PC-9 (cell line): ENCODE results near the gene ARL9. TPM values are rescaled to one million over a fixed set of nuclear protein-coding genes. Genes with fewer than 3 reads are reported as not detected.

Experiments used
- BruUV-seq: library from RNA; stranded (reverse); fragments of 400-500 nt; replicated peaks from 2 replicates; lab custom pipeline; 2021; lab: Mats Ljungman, UMichigan
- CTCF ChIA-PET: fragments of 300-600 bp; sonication (Branson Sonifier 250); formaldehyde crosslinking; loops from one replicate; lab custom pipeline; 2022; ENCODE audit warnings: antibody characterized with exemption; lab: Charles Lee
- POLR2A ChIA-PET: fragments of 300-600 bp; sonication (Branson Sonifier 250); formaldehyde crosslinking; loops from one replicate; lab custom pipeline; 2022; ENCODE audit warnings: antibody characterized with exemption; ENCODE audit not compliant: unreplicated experiment; lab: Charles Lee
- DNase-seq, 2 experiments: peaks; one replicate each; pipeline versions ENCODE4 v3.0.0 to v3.0.0-alpha.2; 2015 to 2022; ENCODE audit warnings: mixed read lengths in 1 of 2
- H2AFZ ChIP-seq: fragments of 200-600 bp; sonication (generic); 2 replicates; pipeline ENCODE4 v1.8.1; 2017; ENCODE audit warnings: antibody characterized with exemption
- H3F3A ChIP-seq: fragments of 200-600 bp; sonication (generic); 2 replicates; pipeline ENCODE4 v1.8.1; 2017; ENCODE audit warnings: antibody characterized with exemption, mild to moderate bottlenecking, low read depth; ENCODE audit not compliant: insufficient read depth
- H3K27ac ChIP-seq: fragments of 200-600 bp; sonication (generic); 2 replicates; pipeline ENCODE4 v1.6.1; 2016; ENCODE audit warnings: mixed run types
- H3K27me3 ChIP-seq: fragments of 200-600 bp; sonication (generic); 2 replicates; pipeline ENCODE4 v1.6.1; 2016; ENCODE audit warnings: low read depth, mixed run types; ENCODE audit not compliant: insufficient read depth
- H3K36me3 ChIP-seq: fragments of 200-600 bp; sonication (generic); 2 replicates; pipeline ENCODE4 v1.6.1; 2016; ENCODE audit warnings: low read depth, mixed run types
- H3K4me1 ChIP-seq: fragments of 200-600 bp; sonication (generic); replicated peaks from 2 replicates; pipeline ENCODE4 v1.6.1; 2016; ENCODE audit warnings: mixed run types; ENCODE audit not compliant: insufficient read depth
- H3K4me2 ChIP-seq: fragments of 200-600 bp; sonication (generic); 2 replicates; pipeline ENCODE4 v1.6.1; 2017; ENCODE audit warnings: mixed run types
- H3K4me3 ChIP-seq: fragments of 200-600 bp; sonication (generic); 2 replicates; pipeline ENCODE4 v1.6.1; 2016; ENCODE audit warnings: mixed run types
- H3K79me2 ChIP-seq: fragments of 200-600 bp; sonication (generic); 2 replicates; pipeline ENCODE4 v1.6.1; 2017; ENCODE audit warnings: low read depth, mixed run types
- H3K9me2 ChIP-seq: fragments of 200-600 bp; sonication (generic); 2 replicates; pipeline ENCODE4 v1.8.1; 2017; ENCODE audit warnings: mild to moderate bottlenecking; ENCODE audit not compliant: insufficient read depth
- H3K9me3 ChIP-seq: fragments of 200-600 bp; sonication (generic); 2 replicates; pipeline ENCODE4 v1.8.1; 2016; ENCODE audit warnings: low read depth; ENCODE audit not compliant: insufficient read depth
- H4K20me1 ChIP-seq: fragments of 200-600 bp; sonication (generic); 2 replicates; pipeline ENCODE4 v1.8.1; 2017; ENCODE audit not compliant: insufficient read depth
- EZH2 ChIP-seq: fragments of 200-600 bp; sonication (generic); IDR thresholded peaks from 2 replicates; pipeline ENCODE4 v1.8.0; 2017; ENCODE audit warnings: antibody characterized with exemption, low read depth
- intact Hi-C: fragments of 100-400 bp; cut with micrococcal nuclease; formaldehyde crosslinking; loops from one replicate; pipeline ENCODE4 v1.10.0; 2022; ENCODE audit not compliant: unreplicated experiment
- total RNA-seq: library from RNA; stranded (reverse); gene quantifications from 2 replicates; pipeline ENCODE4 v1.2.3, GENCODE V29; 2021
- TF ChIP-seq, protein P1 (sequence below): fragments of 200-600 bp; sonication (generic); conservative IDR thresholded peaks from 2 replicates; pipeline ENCODE4 v1.6.1; 2017; ENCODE audit warnings: mixed run types, antibody characterized with exemption, mild to moderate bottlenecking, moderate library complexity

The ARL9 gene
- total RNA-seq, 1 experiment from 2014 or later: not detected

DNA sequence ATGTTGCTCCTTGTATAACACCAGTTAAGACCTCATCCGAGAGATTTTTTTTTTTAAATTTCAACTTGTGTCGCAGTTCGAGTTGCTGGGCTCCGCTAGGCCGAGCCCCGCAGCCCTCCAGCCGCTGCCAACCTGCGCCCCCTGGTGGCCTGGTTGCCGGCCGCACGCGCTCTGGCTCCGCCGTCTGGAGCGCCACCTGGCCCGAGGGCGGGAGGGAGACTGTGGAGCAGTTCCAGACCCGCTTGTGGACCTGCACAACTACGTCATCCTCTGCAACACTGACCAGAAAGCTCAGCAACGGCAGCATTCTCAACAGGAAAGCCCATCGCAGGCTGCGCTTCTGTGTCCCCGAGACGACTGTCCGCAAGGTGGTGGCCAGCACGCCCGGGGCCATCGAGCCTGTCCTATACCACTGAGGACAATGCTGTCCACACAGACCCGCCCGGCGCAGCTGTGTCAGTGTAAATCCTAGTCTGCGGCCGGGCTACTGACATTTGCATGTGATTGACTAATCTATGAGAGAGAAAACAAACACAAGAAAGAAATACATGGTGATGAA is 39.1 kb downstream of the ARL9 start:
- TF ChIP-seq EZH2: no peak
- TF ChIP-seq, protein P1, sequence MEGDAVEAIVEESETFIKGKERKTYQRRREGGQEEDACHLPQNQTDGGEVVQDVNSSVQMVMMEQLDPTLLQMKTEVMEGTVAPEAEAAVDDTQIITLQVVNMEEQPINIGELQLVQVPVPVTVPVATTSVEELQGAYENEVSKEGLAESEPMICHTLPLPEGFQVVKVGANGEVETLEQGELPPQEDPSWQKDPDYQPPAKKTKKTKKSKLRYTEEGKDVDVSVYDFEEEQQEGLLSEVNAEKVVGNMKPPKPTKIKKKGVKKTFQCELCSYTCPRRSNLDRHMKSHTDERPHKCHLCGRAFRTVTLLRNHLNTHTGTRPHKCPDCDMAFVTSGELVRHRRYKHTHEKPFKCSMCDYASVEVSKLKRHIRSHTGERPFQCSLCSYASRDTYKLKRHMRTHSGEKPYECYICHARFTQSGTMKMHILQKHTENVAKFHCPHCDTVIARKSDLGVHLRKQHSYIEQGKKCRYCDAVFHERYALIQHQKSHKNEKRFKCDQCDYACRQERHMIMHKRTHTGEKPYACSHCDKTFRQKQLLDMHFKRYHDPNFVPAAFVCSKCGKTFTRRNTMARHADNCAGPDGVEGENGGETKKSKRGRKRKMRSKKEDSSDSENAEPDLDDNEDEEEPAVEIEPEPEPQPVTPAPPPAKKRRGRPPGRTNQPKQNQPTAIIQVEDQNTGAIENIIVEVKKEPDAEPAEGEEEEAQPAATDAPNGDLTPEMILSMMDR: peak; percentile 90
- intact Hi-C loops: loop anchor here (1.0 to 10.0 kb wide), 2 partner anchors 120 to 256 kb away; no protein-coding TSS in a partner anchor
- POLR2A ChIA-PET: interaction anchor here (0.6 kb wide), 1 partner anchor 14 kb away, joined by 5 read pairs; a partner anchor contains a TSS
- H3K9me3 ChIP-seq: no peaks in the 10 kb centered on the region
- DNase-seq: peak; percentile 51 to 86
- no TSS peak for BruUV-seq
- no peaks in the 10 kb centered on the region for H3K27me3 ChIP-seq
- no peaks in the 10 kb centered on the region for H3K9me2 ChIP-seq
- H3K4me2 ChIP-seq: peak overlapping the region; percentile 77
- peak overlapping the region; percentile 57 for H3K4me3 ChIP-seq
- no peaks in the 10 kb centered on the region for H3K4me1 ChIP-seq
- H3K36me3 ChIP-seq: no peaks in the 10 kb centered on the region
- peak overlapping the region; percentile 73 for H2AFZ ChIP-seq
- no peaks in the 10 kb centered on the region for H4K20me1 ChIP-seq
- no peak overlapping the region for H3K27ac ChIP-seq
- CTCF ChIA-PET: interaction anchor here (0.7 kb wide), 1 partner anchor 94 kb away, joined by 5 read pairs; no protein-coding TSS in a partner anchor
- no peaks in the 10 kb centered on the region for H3K79me2 ChIP-seq
- no peaks in the 10 kb centered on the region for H3F3A ChIP-seq

DNA sequence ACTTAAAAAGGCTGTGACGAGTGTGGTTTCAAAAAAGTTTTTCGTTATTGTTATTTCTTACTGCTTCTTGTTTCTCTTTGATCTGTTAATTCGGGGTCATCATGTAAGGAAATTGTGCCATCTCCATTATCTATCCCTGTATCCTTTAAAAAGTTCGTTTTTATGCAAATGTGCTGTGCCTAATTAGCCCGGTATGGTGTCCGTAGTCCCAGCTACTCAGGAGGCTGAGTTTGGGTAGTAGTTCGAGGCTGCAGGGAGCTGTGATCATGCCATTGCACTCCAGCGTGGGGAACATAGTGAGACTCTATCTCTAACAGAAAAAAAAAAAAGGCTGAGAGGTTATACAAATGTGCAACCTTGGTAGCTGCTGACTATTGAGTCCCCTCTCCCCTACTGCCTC is 45.1 kb downstream of the ARL9 start:
- Histone ChIP-seq H3K27me3 (no peaks in the 10 kb centered on the region), H3K27ac (no peak overlapping the region), H4K20me1 (no peaks in the 10 kb centered on the region), H3K4me1 (no peaks in the 10 kb centered on the region), H3K9me3 (no peaks in the 10 kb centered on the region), H3K4me3 (no peak overlapping the region), H3K4me2 (no peak overlapping the region), H3K9me2 (no peaks in the 10 kb centered on the region), H3K36me3 (no peaks in the 10 kb centered on the region), H2AFZ (no peak overlapping the region), H3K79me2 (no peaks in the 10 kb centered on the region), H3F3A (no peaks in the 10 kb centered on the region)
- ChIA-PET CTCF (no interaction called here), POLR2A (no interaction called here)
- DNase-seq: no peak
- intact Hi-C loops: no loop called here
- TF ChIP-seq, protein P1: no peak
- TF ChIP-seq EZH2: no peak
- no TSS peak for BruUV-seq

DNA sequence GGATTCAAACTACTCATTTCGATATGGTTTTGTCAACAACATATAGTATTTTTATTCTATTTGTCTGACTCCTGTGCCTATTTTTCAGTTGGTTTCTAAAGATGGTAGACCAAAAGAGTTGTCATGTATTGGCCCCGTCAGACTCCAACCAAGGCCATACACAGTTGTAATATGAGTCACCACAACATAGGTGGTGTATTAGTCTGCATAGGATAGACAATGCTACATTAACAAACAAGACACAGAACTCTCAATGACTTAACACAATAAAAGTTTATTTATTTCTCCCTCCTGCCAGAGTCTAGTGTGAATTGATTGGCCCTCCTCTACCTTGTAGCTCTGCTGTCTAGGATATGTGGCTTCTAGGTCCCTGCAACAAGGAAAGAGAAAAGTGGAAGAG is 45.9 kb downstream of the ARL9 start:
- no peak for DNase-seq
- CTCF ChIA-PET: no interaction called here
- no TSS peak for BruUV-seq
- H3K9me3 ChIP-seq: no peaks in the 10 kb centered on the region
- H3K4me3 ChIP-seq: no peak overlapping the region
- H3K79me2 ChIP-seq: no peaks in the 10 kb centered on the region
- intact Hi-C loops: no loop called here
- no peaks in the 10 kb centered on the region for H3K4me1 ChIP-seq
- no peak overlapping the region for H2AFZ ChIP-seq
- no peak overlapping the region for H3K27ac ChIP-seq
- no peaks in the 10 kb centered on the region for H3K9me2 ChIP-seq
- H3K27me3 ChIP-seq: no peaks in the 10 kb centered on the region
- POLR2A ChIA-PET: no interaction called here
- TF ChIP-seq, protein P1: no peak
- TF ChIP-seq EZH2: no peak
- H3F3A ChIP-seq: no peaks in the 10 kb centered on the region
- H3K4me2 ChIP-seq: no peak overlapping the region
- H4K20me1 ChIP-seq: no peaks in the 10 kb centered on the region
- no peaks in the 10 kb centered on the region for H3K36me3 ChIP-seq
